Adrenal gland (tissue), 12 donors: ENCODE results near the gene PPP2R2C. TPM values are rescaled to one million over a fixed set of nuclear protein-coding genes. Genes with fewer than 3 reads are reported as not detected.

ENCODE experiments used
- DNase-seq, 7 donors: peaks; one replicate each; pipeline ENCODE4 v3.0.0-alpha.2; 2019 to 2020
- H3K27ac ChIP-seq, 5 donors: fragments of 200-600 bp; sonication (generic) in 4 of 5; 1 replicate in 3 of 5; 2 replicates in 2 of 5; pipeline versions ENCODE4 v1.5.1 to v1.8.0; 2016 to 2020; ENCODE audit warnings: mild to moderate bottlenecking in 1 of 5
- H3K27me3 ChIP-seq: fragments of 200-600 bp; 2 replicates; pipeline ENCODE4 v1.8.0; 2021
- H3K36me3 ChIP-seq, 2 donors: fragments of 200-600 bp; replicated peaks in 1 of 2; 1 replicate in 1 of 2; 2 replicates in 1 of 2; pipeline versions ENCODE4 v1.5.1 to v1.8.0; 2018 to 2022
- H3K4me1 ChIP-seq, 2 donors: fragments of 200-600 bp; replicated peaks in 1 of 2; 1 replicate in 1 of 2; 2 replicates in 1 of 2; pipeline versions ENCODE4 v1.5.1 to v1.8.0; 2018 to 2021
- H3K4me3 ChIP-seq, 4 donors: fragments of 200-600 bp; sonication (generic) in 3 of 4; one replicate each; pipeline ENCODE4 v1.5.1; 2016 to 2018
- H3K9me3 ChIP-seq, 3 donors: fragments of 200-600 bp; sonication (generic) in 1 of 3; replicated peaks in 1 of 3; 1 replicate in 2 of 3; 2 replicates in 1 of 3; pipeline versions ENCODE4 v1.5.1 to v1.8.0; 2016 to 2021
- POLR2A ChIP-seq, 2 donors: fragments of 450-650 bp; IDR thresholded peaks; one replicate each; pipeline ENCODE4 v1.6.1; 2017; ENCODE audit warnings: antibody characterized with exemption in 2 of 2, mild to moderate bottlenecking in 2 of 2, moderate library complexity in 1 of 2
- WGBS, 4 donors: extraction: QIAGEN DNeasy Blood & Tissue Kit in 2 of 4; methylation state at CpG; one replicate each; pipeline versions ENCODE4 v1.1.5 to v1.1.7; 2013 to 2017; 5-methylcytosine and 5-hydroxymethylcytosine counted together
- intact Hi-C, 2 donors: fragments of 100-400 bp; cut with DNase I; formaldehyde crosslinking; loops; one replicate each; pipeline versions ENCODE4 v1.14.1 to v1.15.0; 2022 to 2023
- polyA plus RNA-seq, 3 donors: library from polyadenylated mRNA; stranded (reverse); fragments of 200-250 nt in 2 of 3; fragments of 350-450 nt in 1 of 3; fragmentation: Illumina TruSeq in 1 of 3; extraction: RNeasy Lipid Tissue Mini Kit (QIAGEN cat#74804) in 1 of 3; gene quantifications; one replicate each; pipeline ENCODE4 v1.2.3, GENCODE V29; 2013 to 2014
- total RNA-seq, 9 donors: library from RNA; depleted of rRNA in 4 of 9; stranded (reverse); fragments of >200 nt in 4 of 9; fragments of 120-200 nt in 1 of 9; fragmentation: NEBNext Ultra II Directional in 1 of 9; extraction: Animal tissue kit (Norgen Biotek cat#: 25700) in 1 of 9; gene quantifications; one replicate each; pipeline versions ENCODE4 v1.1.0 to v1.2.4, GENCODE V29; 2013 to 2023
- TF ChIP-seq, protein P1 (sequence below), 6 experiments: fragments of 450-650 bp in 4 of 6; fragments of 200-600 bp in 2 of 6; sonication (generic) in 1 of 6; IDR thresholded peaks; 1 replicate in 5 of 6; 2 replicates in 1 of 6; pipeline versions ENCODE4 v1.5.1 to v1.8.0; 2016 to 2021; ENCODE audit warnings: antibody characterized with exemption in 6 of 6, mild to moderate bottlenecking in 2 of 6, moderate library complexity in 1 of 6
- donor health status: healthy with polysubstance abuse.
- donor health status: Bipolar disorder and iron deficiency.
- donor health status: DM: yes; HTN: yes; CAD: no.
- donor health status: DM: no; HTN: no; CAD: no.
- donor health status: DM: no; HTN: no; CAD: no.
- donor health status: DM: yes; HTN: yes; CAD: no.

Gene PPP2R2C
- total and polyA plus RNA-seq, 12 donors = 0.17 to 7.2 (median 2.0) TPM; not detected in 3

DNA sequence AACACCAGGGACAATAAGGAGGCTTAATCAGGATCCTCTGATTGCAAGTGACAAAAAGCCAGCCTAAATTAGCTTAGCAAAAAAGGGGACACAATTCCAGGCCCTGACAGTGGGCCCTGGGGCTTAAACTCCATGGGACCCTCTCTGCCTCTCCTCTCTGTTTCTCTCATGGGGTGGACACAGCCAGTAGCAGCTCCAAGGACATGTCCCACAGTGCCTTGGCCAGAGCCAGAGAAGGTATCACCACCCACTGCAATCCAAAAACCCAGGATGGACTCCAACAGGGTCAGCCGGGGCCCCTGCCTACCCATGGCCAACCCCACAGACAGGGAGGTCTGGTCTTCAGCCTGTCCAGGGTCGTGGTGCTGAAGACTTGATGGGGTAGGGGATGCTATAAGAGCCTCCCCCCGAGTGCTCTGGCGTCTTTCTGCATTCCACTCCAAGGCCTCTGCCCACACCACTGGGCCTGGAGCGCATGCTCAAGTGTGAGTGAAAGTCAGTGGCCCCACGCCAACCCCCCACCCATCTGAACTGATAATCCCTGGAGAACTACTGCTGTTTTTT is 19.7 kb upstream of the PPP2R2C start:
- H3K4me3 ChIP-seq = no peak overlapping the region
- DNase-seq = peak in 1 of 7 donors; percentile 28
- 74 to 83% (median 77%) methylated on average over 6 of the region's 6 CpGs for WGBS, 4 donors
- H3K4me1 ChIP-seq = no peaks in the 10 kb centered on the region
- peaks cover 7% of the 10 kb centered on the region for H3K27me3 ChIP-seq
- TF ChIP-seq, protein P1, sequence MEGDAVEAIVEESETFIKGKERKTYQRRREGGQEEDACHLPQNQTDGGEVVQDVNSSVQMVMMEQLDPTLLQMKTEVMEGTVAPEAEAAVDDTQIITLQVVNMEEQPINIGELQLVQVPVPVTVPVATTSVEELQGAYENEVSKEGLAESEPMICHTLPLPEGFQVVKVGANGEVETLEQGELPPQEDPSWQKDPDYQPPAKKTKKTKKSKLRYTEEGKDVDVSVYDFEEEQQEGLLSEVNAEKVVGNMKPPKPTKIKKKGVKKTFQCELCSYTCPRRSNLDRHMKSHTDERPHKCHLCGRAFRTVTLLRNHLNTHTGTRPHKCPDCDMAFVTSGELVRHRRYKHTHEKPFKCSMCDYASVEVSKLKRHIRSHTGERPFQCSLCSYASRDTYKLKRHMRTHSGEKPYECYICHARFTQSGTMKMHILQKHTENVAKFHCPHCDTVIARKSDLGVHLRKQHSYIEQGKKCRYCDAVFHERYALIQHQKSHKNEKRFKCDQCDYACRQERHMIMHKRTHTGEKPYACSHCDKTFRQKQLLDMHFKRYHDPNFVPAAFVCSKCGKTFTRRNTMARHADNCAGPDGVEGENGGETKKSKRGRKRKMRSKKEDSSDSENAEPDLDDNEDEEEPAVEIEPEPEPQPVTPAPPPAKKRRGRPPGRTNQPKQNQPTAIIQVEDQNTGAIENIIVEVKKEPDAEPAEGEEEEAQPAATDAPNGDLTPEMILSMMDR (IDR thresholded peaks at IDR 0.05) = no peak
- no peak overlapping the region for H3K27ac ChIP-seq
- peaks cover 0 to 7% (median 6%) of the 10 kb centered on the region in 3 donors for H3K9me3 ChIP-seq
- H3K36me3 ChIP-seq = no peaks in the 10 kb centered on the region
- intact Hi-C loops = no loop called here

DNA sequence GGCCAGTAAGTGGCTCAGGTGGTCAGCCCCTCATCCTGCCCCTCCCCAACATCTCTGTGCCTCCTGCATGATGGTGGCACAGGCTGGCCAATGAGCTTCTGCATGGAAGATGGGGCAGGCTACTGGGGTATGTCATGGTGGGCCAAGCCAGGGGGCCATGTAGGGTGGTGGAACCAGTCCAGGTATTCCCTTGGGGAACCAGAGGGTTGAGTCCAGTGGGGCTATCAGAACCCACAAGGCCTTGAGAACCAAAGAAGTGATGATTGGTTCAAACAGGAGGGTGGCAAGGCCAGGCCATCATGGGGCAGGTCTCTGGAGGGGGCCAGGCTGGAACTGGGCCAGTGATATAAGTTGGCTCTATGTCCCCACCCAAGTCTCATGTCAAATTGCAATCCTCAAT is 18.8 kb upstream of the PPP2R2C start:
- intact Hi-C loops = no loop called here
- Histone ChIP-seq H3K27ac (no peak overlapping the region), H3K9me3 (peaks cover 0 to 9% (median 7%) of the 10 kb centered on the region in 3 donors), H3K27me3 (peaks cover 7% of the 10 kb centered on the region), H3K4me3 (no peak overlapping the region), H3K4me1 (no peaks in the 10 kb centered on the region), H3K36me3 (no peaks in the 10 kb centered on the region)
- TF ChIP-seq, protein P1 (IDR thresholded peaks at IDR 0.05) = no peak
- no peak for TF ChIP-seq POLR2A (IDR thresholded peaks at IDR 0.05)
- DNase-seq = no peak

- peak in 1 of 7 donors; percentile 25 for DNase-seq
- H3K36me3 ChIP-seq = no peaks in the 10 kb centered on the region
- H3K27me3 ChIP-seq = peaks cover 7% of the 10 kb centered on the region
- H3K27ac ChIP-seq = no peak overlapping the region
- intact Hi-C loops = no loop called here
- no peaks in the 10 kb centered on the region for H3K4me1 ChIP-seq
- TF ChIP-seq POLR2A (IDR thresholded peaks at IDR 0.05) = no peak
- TF ChIP-seq, protein P1 (IDR thresholded peaks at IDR 0.05) = no peak
- H3K9me3 ChIP-seq = peaks cover 0 to 9% (median 7%) of the 10 kb centered on the region in 3 donors
- H3K4me3 ChIP-seq = no peak overlapping the region
- WGBS, 4 donors = 43 to 57% (median 53%) methylated on average over 3 to 4 of the region's 4 CpGs
Observed at GRCh38 chr4:6489927-6490326, 17.5 kb upstream of the PPP2R2C start.

GRCh38 chr4:6487466-6487865 is 15.1 kb upstream of the PPP2R2C start:
- Histone ChIP-seq H3K4me1 (no peaks in the 10 kb centered on the region), H3K27me3 (no peaks in the 10 kb centered on the region), H3K4me3 (no peak overlapping the region), H3K36me3 (no peaks in the 10 kb centered on the region), H3K9me3 (peaks cover 0 to 9% (median 7%) of the 10 kb centered on the region in 3 donors), H3K27ac (no peak overlapping the region)
- DNase-seq = no peak
- intact Hi-C loops = no loop called here
- TF ChIP-seq POLR2A (IDR thresholded peaks at IDR 0.05) = no peak
- TF ChIP-seq, protein P1 (IDR thresholded peaks at IDR 0.05) = no peak
- 62 to 77% (median 68%) methylated on average over 2 of the region's 2 CpGs for WGBS, 4 donors
